Measurements from ENCODE around the gene KAZN.

The KAZN gene

GRCh38 chr1:15043934-15044333, 445.4 kb downstream of the KAZN start:
- DNase-seq (ENCODE audit: low read depth in 3 of 3, low spot score in 1 of 3), result no peak

GRCh38 chr1:15045123-15045522, 446.6 kb downstream of the KAZN start:
- no peak for DNase-seq (ENCODE audit: low read depth in 3 of 3, low spot score in 1 of 3)

DNA sequence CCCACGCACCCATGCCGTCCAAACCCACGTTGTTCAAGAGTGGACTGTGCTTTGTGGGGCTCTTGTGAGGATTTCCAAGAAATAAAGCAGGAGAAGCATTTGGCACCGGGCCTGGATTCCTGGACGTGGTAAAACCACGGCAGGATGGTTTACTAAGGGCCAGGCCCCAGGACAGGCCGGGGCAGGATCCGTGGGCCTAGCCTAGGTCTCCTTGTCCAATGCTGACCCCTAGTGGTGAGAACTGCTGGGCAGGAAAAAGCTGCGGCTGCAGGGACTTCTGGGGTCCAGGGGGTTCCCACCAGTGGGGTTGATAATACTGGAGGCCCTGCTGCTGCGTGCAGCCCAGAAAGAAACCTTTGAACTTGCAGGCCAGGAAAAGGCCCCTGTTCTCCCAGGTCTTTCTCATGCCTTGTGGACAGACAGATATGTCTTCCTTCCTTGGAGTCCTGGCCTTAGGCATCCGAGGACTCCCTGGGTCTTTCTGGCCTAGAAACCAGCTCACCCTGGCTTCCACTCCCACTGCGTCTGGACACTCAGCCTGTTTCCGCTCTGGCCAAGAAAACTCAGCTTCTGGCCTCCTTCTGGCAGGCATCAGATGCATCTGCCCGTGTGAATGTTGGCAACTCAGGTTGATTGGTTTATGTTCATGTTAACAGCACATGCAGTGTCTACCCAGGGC, 448.1 kb downstream of the KAZN start:
- DNase-seq (ENCODE audit: low read depth in 3 of 3, low spot score in 1 of 3), result peak in 2 of 3 donors; percentile 10 to 23

DNA sequence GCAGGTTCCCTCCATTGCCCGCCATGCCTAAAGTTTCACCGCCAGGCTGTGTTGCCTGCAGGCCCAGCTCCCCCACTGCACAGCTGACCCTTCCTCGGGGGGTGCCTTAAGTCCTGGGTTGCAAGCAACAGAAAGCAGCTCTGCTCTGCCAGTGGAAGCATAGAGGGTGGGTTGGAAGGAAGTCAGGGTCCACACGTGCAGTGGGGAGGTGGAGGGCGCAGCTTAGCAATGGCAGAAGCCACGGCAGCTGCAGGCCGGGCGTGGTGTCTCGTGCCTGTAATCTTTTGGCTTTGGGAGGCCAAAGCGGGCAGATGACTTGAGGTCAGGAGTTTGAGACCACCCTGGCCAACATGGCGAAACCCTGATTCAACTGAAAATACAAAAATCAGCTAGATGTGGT, 448.8 kb downstream of the KAZN start:
- no peak for DNase-seq (ENCODE audit: low read depth in 3 of 3, low spot score in 1 of 3)

DNA sequence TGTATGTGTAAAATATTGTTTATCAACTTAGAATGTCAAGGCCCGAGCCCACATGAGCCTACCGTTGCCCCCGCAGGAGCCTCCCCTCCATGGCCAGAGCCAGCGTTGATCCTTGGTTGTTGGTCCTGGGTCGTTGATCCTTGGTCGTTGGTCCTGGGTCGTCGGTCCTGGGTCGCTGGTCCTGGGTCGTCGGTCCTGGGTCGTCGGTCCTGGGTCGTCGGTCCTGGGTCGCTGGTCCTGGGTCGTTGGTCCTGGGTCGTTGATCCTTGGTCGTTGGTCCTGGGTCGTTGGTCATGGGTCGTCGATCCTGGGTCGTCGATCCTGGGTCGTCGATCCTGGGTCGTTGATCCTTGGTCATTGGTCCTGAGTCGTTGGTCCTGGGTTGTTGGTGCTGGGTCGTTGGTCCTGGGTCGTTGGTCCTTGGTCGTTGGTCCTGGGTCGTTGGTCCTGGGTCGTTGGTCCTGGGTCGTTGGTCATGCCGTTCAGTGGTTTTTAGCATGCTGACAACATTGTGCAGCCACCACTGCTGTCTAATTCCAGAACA, 450.0 kb downstream of the KAZN start:
- no peak for DNase-seq (ENCODE audit: low read depth in 3 of 3, low spot score in 1 of 3)

DNA sequence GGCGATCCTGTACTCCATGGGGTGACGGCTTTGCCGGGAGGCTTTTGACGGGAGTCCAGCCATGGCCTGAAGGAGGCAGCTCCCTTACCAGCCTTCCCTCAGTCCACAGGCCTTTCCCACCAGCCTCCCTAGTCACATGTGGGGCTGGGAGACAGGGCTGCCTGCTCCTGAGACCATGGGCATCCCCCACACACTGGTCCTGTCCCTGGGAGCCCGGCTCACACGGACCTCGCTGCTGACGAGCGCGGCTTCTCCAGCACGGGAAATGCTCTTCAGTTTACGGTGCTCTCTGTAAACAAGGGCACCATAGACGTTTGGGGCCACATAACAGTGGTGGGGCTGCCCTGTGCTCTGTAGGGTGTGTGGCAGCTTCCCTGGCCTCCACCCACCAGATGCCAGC, 450.6 kb downstream of the KAZN start:
- DNase-seq (ENCODE audit: low read depth in 3 of 3, low spot score in 1 of 3), result no peak

DNA sequence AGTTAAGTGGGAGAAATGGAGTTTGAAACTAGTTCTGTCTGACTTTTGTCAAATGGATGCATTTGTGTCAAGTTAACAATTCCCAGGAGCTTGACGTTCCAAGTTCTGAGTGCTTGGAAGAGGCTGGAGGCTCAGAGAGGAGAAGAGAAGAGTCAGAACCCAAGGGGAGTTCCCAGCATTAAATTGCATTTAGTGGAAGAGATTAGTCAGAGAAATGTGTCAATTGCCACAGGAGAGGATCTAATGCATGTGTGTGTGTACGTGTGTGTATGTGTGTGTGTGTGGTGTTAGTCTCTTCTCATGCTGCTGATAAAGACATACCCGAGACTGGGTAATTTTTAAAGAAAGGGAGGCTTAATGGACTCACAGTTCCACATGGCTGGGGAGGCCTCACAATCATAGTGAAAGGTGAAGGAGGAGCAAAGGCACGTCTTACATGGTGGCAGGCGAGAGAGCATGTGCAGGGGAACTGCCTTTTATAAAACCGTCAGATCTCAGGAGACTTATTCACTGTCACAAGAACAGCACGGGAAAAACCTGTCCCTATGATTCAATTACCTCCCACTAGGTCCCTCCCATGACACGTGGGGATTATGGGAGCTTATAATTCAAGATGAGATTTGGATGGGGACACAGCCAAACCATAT, 453.5 kb downstream of the KAZN start:
- DNase-seq (ENCODE audit: low read depth in 3 of 3, low spot score in 1 of 3), result no peak

DNA sequence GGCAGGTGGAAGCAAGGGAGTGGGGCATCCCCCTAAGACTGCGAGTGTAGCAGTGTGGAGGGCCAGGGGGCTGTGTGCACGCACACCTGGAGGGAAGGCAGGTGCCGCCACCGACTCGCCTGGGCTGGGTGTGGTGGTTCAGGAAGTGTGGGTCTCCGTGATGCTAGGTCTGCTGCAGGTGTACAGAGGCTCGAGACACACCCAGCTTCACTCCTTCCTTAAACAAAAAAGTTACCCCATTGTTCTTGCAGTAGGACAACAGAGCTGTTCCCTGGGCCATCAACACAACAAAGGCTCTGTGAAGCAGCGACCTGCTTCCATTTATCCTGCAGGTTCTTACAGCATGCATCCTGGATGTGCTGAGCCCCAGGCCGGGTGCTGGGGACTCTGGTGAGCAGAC, 454.7 kb downstream of the KAZN start:
- DNase-seq (ENCODE audit: low read depth in 3 of 3, low spot score in 1 of 3), result no peak

GRCh38 chr1:15055736-15056415, 457.4 kb downstream of the KAZN start:
- DNase-seq (ENCODE audit: low read depth in 3 of 3, low spot score in 1 of 3), result no peak

- DNase-seq (ENCODE audit: low read depth in 3 of 3, low spot score in 1 of 3), result no peak
Measured at GRCh38 chr1:15056515-15057285, 458.2 kb downstream of the KAZN start.

- no peak for DNase-seq (ENCODE audit: low read depth in 3 of 3, low spot score in 1 of 3)
Measured at GRCh38 chr1:15057834-15058233, 459.3 kb downstream of the KAZN start.

- DNase-seq (ENCODE audit: low read depth in 3 of 3, low spot score in 1 of 3), result no peak
Measured at GRCh38 chr1:15058261-15058660, 459.8 kb downstream of the KAZN start.

DNA sequence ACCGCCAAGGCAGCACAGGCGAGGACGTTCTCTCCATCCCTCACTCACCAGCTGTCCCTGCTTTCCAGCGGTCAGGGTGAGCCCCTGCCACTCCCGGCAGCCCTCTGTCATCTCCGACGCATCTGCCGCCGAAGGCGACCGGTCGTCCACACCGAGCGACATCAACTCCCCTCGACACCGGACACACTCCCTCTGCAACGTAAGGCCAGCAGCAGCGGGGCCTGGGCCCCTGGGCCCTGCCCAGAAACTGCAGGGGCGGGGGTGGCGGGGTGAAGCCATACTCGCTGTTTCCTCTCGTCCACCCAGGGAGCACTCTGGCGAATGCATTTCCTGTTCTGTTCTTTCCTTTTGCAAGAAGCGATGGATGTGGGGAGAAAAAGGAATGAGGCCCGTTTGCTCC, 461.6 kb downstream of the KAZN start:
- DNase-seq (ENCODE audit: low read depth in 3 of 3, low spot score in 1 of 3), result no peak

DNA sequence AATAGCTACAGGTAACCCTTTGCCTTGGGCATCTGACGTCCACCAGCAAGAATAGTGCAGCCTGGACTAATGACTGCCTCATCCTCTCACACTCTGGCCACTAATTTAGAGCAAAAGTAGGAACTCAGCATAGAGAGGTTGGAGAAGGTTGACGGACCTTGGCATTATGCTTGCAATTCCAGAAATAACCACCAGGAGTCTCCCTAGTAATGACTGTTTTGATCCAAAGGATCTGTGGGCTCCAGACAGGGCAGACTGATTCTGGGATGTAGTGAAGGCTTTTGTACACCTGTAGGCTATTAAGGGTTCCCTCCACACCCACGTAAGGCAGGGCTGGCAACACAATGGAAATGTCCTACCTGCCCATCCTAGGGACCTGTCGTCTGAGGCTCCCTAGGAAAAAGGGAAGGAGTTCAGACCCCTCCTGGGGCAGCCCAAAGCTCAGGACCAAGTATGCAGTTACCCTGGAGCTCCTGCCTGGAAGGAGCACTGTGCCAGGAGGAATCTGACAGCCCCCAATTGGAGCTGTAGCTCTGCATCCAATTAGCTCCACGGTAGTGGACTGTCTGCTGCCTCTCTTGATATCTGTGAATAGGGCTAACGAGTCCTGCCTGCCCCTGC, 464.1 kb downstream of the KAZN start:
- DNase-seq (ENCODE audit: low read depth in 3 of 3, low spot score in 1 of 3), result no peak

- no peak for DNase-seq (ENCODE audit: low read depth in 3 of 3, low spot score in 1 of 3)
Measured at GRCh38 chr1:15063346-15063745, 464.9 kb downstream of the KAZN start.

DNA sequence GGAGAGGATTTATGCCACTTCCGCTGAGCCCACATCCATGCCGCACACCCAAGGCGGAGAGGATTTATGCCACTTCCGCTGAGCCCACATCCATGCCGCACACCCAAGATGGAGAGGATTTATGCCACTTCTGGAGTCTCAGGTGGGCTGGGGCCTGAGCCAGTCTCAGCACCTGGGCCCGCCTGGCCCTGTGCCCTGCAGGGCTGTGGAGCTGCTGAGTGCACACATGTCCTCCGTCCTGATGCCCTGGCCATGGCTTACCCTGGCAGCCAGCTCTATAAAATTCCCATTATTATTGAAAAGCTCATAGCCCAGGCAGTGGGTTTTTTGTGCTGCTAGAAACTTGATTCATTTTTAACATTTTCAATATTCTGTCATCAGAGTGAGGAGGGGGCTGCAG, 465.3 kb downstream of the KAZN start:
- DNase-seq (ENCODE audit: low read depth in 3 of 3, low spot score in 1 of 3), result no peak

DNA sequence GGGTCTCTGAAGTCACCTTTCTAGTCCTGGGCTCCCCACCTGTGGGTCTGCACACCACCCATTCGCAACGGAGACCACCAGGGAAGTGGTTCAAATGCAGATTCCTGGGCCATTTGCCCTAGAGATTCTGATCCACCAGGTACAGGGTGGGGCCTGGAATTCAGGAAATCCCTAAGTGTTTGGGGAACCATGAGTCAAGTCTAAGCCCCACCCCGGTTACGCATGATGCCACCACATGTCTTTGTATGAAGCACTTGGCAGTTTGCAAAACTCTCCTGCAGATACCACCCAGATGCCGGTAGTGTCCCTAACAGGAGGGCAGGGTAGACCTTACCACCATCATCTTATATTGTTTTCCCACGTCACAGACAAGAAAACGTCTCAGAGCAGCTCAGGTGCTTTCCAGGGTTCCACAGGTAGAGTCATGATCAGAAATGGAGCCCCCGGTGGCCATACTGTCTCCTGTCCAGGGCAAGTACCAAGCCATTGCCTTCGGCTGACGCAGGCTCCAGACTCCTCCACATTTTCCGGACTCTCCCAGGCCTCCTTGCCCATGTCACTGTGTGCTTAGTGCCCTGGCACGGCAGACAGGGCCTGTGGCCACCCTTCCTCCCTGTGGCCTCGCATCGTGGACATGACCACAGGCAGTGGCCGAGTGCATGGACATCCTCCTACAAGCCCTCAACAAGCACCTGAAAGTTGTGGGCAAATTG, 465.9 kb downstream of the KAZN start:
- DNase-seq (ENCODE audit: low read depth in 3 of 3, low spot score in 1 of 3), result no peak

DNA sequence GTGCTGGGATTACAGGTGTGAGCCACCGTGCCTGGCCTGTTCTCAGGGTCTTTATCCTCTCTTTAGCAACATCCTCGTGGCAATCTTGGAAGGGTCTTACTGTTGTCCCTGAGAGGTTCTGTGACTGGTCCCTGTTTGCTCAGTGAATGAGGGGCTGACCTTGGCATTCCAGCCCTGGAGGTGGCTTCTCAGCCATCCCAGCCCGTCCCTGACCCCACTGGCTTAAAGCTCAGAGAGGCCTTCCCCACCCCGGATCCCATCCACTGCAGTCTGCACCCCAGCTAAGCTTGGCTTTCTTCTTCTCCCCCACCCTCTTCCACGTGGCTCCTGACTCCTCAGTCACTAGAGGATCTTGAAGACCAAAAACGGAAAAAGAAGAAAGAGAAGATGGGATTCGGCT, 466.8 kb downstream of the KAZN start:
- DNase-seq (ENCODE audit: low read depth in 3 of 3, low spot score in 1 of 3), result no peak

GRCh38 chr1:15065736-15066135, 467.3 kb downstream of the KAZN start:
- DNase-seq (ENCODE audit: low read depth in 3 of 3, low spot score in 1 of 3), result no peak

DNA sequence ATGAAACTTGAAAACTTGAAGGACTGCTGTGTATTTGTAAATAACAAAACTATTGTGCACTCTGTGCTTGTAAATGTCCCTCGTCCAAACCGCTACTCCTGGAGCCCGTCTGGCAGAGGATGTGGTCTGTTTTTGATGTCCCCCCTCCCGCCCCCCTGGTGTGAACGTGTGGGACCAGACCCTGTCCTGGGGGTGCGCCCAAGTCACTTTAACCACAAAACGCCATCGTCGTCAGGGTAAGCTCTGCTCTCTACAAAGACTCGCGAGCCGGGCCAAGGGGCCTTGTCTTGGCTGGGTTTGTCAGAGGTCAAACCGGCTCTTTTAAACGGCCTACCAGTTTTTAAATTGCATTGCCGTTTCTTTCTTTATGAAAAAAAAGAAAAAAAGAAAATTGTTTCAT, 467.7 kb downstream of the KAZN start:
- no peak for DNase-seq (ENCODE audit: low read depth in 3 of 3, low spot score in 1 of 3)

Measured in stimulated activated CD4-positive, alpha-beta T cell treated with anti-CD3 and anti-CD28 coated beads, TNF-alpha, amount 100 ng/mL, for 1 hour (primary cell).